Measurements from ENCODE around the gene SLC40A1.

The SLC40A1 gene

DNA sequence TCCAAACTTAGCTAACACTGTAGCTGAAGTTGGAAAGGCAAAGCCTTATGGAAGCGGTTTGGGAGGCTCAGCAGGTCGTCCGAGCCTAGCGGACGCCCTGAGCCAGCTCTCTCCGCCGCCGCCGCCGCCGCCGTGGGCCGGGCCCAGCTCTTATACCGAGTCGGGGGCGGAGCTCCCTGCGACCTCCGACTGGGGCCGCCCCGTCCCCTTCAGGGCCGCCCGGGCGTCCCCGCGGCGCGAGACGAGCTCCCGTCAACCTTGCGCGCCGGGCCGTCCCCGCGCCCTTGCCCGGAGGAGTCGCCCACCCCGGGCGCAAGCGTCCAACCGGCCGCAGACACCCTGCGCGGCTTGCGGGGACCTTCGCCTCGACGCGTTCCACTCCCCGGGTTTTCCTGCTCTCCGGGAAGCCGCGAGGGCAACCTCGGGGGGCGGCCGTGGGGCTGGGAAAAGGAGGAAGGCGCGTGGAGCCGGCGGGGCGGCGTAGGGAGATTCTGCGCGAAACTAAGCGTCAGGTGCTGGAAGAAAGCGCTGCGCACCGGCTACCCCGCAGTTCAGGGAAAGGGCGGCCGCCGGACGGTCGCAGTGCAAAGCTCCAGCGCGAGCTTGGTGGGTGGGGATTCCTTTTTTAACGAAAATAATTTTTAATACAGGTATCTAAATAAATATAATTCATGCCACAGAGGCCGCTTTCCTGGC lies at the start of gene SLC40A1:
Gene SLC40A1, minus strand, starts transcription at position 129 of the 696 bp plus-strand sequence. CDS start 326 bp downstream, outside the sequence.
- H3K9me3 Mint-ChIP-seq = no peaks in the 10 kb centered on the region
- peaks cover 51% of the 10 kb centered on the region for H3K27me3 Mint-ChIP-seq
- no peaks in the 10 kb centered on the region for H3K36me3 Mint-ChIP-seq (ENCODE audit: low read depth)
- peaks cover 19% of the 10 kb centered on the region for H3K4me1 Mint-ChIP-seq (ENCODE audit: low read depth)
- no peak within 1 kb of the TSS for H3K27ac Mint-ChIP-seq
- peak within 1 kb of the TSS; percentile 70 for H3K4me3 Mint-ChIP-seq

DNA sequence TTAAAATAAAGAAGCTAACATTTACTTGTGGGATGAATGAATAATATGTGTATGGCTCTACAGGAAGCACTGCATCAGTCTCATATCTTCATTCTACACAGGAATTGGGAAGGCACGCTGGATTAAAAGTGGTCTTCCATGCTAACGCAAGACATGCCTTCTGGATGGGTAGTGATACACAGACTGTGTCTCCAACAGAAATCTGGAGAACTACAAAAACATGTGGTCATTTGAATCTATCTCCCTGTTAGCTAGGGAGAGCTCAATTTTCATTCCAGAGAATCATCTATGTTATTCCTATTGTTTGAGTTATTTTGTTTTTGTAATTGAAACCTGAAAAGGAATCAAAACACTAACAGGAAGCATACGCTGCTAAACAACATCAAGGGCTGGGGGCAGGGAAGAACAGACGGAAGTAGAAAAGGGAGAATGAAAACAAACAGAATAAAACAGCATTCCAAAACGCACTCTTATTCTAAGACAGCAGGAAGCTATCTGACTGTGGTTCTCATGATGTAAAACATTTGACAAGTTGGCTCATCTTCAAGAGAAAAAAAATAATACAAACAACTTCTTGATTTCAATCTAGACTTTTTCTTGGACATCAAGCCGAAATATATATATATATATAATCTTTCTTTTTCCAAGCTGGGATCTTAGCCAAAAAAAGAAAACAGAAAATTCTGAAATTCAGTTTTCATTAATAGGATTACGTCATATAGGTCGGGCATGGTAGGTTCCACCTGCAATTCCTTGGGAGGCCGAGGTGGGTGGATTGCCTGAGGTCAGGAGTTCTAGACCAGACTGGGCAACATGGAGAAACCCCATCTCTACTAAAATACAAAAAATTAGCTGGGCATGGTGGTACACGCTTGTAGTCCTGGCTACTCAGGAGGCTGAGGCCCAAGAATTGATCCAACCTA lies 49.2 kb upstream of the SLC40A1 start:
- H3K27me3 Mint-ChIP-seq = no peaks in the 10 kb centered on the region
- peaks cover 13% of the 10 kb centered on the region for H3K4me1 Mint-ChIP-seq (ENCODE audit: low read depth)
- no peak overlapping the region for H3K4me3 Mint-ChIP-seq
- no peaks in the 10 kb centered on the region for H3K9me3 Mint-ChIP-seq
- no peaks in the 10 kb centered on the region for H3K36me3 Mint-ChIP-seq (ENCODE audit: low read depth)
- H3K27ac Mint-ChIP-seq = no peak overlapping the region

- Mint-ChIP-seq H3K27ac (no peak overlapping the region), H3K36me3 (ENCODE audit: low read depth) (no peaks in the 10 kb centered on the region), H3K9me3 (no peaks in the 10 kb centered on the region), H3K27me3 (no peaks in the 10 kb centered on the region), H3K4me3 (no peak overlapping the region), H3K4me1 (ENCODE audit: low read depth) (peaks cover 19% of the 10 kb centered on the region)
These were observed 48.4 kb upstream of the SLC40A1 start for GRCh38 chr2:189628817-189629530.

DNA sequence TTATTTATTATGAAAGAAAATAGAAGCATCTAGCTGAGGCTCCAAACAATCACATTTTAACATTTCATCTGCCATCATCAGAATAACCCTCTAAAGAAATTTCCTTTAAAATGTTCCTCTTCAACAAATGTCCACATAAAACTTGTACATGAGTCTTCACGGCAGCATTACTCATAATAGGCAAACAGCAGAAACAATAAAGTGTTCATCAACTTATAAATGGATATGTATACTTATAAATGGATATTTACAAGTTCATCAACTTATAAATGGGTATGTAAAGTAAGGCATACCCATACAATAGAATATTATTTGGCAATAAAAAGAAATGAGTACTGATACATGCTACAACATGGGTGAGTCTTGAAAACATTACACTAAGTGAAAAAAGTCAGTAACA lies 47.2 kb upstream of the SLC40A1 start:
- Mint-ChIP-seq H3K27me3 (no peaks in the 10 kb centered on the region), H3K4me3 (no peak overlapping the region), H3K27ac (no peak overlapping the region), H3K4me1 (ENCODE audit: low read depth) (peaks cover 19% of the 10 kb centered on the region), H3K36me3 (ENCODE audit: low read depth) (no peaks in the 10 kb centered on the region), H3K9me3 (no peaks in the 10 kb centered on the region)

- H3K27me3 Mint-ChIP-seq = no peaks in the 10 kb centered on the region
- H3K9me3 Mint-ChIP-seq = no peaks in the 10 kb centered on the region
- no peak overlapping the region for H3K27ac Mint-ChIP-seq
- no peaks in the 10 kb centered on the region for H3K36me3 Mint-ChIP-seq (ENCODE audit: low read depth)
- peaks cover 19% of the 10 kb centered on the region for H3K4me1 Mint-ChIP-seq (ENCODE audit: low read depth)
- no peak overlapping the region for H3K4me3 Mint-ChIP-seq
These were observed 45.0 kb upstream of the SLC40A1 start for GRCh38 chr2:189625636-189626035.

DNA sequence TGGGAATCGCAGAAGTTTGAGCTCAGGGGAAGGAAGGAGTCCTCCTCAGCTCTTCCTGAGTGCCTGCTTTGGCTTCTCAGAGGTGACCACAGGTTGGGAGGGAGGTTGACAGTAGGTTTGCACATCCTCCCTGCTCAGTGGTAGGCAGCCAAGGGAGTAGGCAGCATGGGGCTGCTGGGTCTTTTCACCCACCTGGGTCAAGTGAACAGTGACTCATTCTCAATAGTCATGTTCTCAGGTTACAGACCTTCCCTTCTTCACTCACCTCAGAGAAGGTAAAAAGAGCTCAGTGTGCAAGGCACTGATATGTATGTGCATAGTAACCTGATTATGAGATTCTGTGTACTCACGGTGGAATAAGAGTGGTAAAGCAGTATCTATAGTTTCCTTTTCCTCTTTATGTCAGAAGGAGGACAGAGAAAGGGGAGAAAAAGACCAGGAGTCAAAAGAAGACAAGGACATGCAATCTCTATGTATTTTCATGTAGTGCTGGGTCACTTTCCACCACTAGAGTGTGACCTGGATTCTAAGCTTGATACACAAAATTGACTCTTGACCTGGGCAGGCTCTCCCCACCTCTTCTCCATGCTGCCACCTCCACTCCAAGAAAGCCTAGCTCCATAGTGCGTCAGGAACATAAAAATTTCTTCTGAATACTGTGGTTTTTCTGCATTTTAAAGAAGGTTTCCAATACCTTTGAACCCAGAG lies 44.2 kb upstream of the SLC40A1 start:
- Mint-ChIP-seq H3K27me3 (no peaks in the 10 kb centered on the region), H3K36me3 (ENCODE audit: low read depth) (no peaks in the 10 kb centered on the region), H3K27ac (peak overlapping the region; percentile 36), H3K4me3 (no peak overlapping the region), H3K9me3 (no peaks in the 10 kb centered on the region), H3K4me1 (ENCODE audit: low read depth) (peaks cover 19% of the 10 kb centered on the region)

- no peaks in the 10 kb centered on the region for H3K27me3 Mint-ChIP-seq
- H3K36me3 Mint-ChIP-seq (ENCODE audit: low read depth) = no peaks in the 10 kb centered on the region
- H3K9me3 Mint-ChIP-seq = no peaks in the 10 kb centered on the region
- no peak overlapping the region for H3K4me3 Mint-ChIP-seq
- H3K4me1 Mint-ChIP-seq (ENCODE audit: low read depth) = peaks cover 19% of the 10 kb centered on the region
- H3K27ac Mint-ChIP-seq = no peak overlapping the region
These were observed 42.5 kb upstream of the SLC40A1 start for GRCh38 chr2:189623049-189623448.

DNA sequence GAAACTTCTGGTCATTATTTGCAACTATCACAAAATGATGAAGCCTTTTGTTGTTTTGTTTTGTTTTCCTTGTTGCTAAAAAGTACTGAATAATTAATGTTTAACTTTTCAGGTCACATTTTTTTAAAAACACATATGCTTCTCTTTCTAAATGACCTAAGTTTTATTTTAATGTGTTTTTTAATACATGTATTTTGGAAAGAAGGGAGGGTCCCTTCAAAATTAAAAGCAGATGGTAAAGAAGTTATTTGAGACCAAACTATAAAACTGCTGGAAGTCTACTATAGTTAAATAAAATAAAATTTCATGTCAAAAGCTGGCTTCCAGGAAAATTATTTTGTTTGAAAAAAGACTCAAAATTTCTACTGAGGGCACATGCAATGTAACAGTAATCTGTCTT lies 41.2 kb upstream of the SLC40A1 start:
- no peak overlapping the region for H3K4me3 Mint-ChIP-seq
- H3K4me1 Mint-ChIP-seq (ENCODE audit: low read depth) = peaks cover 19% of the 10 kb centered on the region
- H3K9me3 Mint-ChIP-seq = no peaks in the 10 kb centered on the region
- no peaks in the 10 kb centered on the region for H3K36me3 Mint-ChIP-seq (ENCODE audit: low read depth)
- no peak overlapping the region for H3K27ac Mint-ChIP-seq
- H3K27me3 Mint-ChIP-seq = no peaks in the 10 kb centered on the region

- H3K27me3 Mint-ChIP-seq = no peaks in the 10 kb centered on the region
- no peak overlapping the region for H3K4me3 Mint-ChIP-seq
- H3K9me3 Mint-ChIP-seq = no peaks in the 10 kb centered on the region
- H3K4me1 Mint-ChIP-seq (ENCODE audit: low read depth) = no peaks in the 10 kb centered on the region
- H3K36me3 Mint-ChIP-seq (ENCODE audit: low read depth) = no peaks in the 10 kb centered on the region
- H3K27ac Mint-ChIP-seq = no peak overlapping the region
These were observed 37.6 kb upstream of the SLC40A1 start for GRCh38 chr2:189618197-189618596.

GRCh38 chr2:189614585-189614984 lies 34.0 kb upstream of the SLC40A1 start:
- H3K4me3 Mint-ChIP-seq = no peak overlapping the region
- H3K4me1 Mint-ChIP-seq (ENCODE audit: low read depth) = no peaks in the 10 kb centered on the region
- H3K36me3 Mint-ChIP-seq (ENCODE audit: low read depth) = no peaks in the 10 kb centered on the region
- H3K27me3 Mint-ChIP-seq = no peaks in the 10 kb centered on the region
- H3K27ac Mint-ChIP-seq = no peak overlapping the region
- H3K9me3 Mint-ChIP-seq = no peaks in the 10 kb centered on the region

DNA sequence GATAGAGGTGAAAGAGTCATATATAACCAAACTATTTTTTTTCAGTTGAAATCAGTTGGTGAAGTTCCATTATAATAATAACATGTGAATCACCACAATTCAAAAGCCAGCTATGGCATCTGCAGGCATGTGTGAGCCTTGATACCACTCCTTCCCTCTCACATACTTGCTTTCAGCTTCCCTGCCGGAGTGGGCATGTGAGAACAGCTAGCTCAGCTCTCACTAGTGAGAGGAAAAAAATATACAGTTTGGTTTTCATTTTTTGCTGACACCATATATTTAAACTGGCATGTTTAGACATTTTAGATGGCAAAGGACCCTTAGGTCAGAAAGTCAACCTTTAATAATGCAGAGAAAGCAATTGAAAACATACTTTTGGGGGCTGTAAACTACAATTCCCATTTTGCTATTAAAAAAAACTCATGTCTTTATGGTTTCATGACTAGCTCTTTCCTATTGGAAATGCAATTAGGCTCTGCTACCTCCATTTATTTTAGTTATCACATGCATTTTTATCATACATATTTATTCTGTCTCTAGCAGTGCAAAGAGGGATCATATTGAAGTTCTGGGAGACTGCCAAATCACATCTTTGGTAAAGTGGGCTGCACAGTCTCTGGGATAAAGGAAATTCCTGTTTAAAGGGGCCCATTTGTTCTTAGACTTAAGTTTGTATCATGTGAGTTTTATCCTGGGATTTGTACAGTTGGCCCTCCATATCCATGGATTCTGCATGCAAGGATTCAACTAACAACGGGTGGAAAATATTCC lies 33.2 kb upstream of the SLC40A1 start:
- Mint-ChIP-seq H3K4me3 (no peak overlapping the region), H3K27me3 (no peaks in the 10 kb centered on the region), H3K36me3 (ENCODE audit: low read depth) (no peaks in the 10 kb centered on the region), H3K4me1 (ENCODE audit: low read depth) (no peaks in the 10 kb centered on the region), H3K9me3 (no peaks in the 10 kb centered on the region), H3K27ac (no peak overlapping the region)

GRCh38 chr2:189613077-189613636 lies 32.6 kb upstream of the SLC40A1 start:
- H3K27ac Mint-ChIP-seq = no peak overlapping the region
- H3K9me3 Mint-ChIP-seq = no peaks in the 10 kb centered on the region
- H3K27me3 Mint-ChIP-seq = no peaks in the 10 kb centered on the region
- H3K4me3 Mint-ChIP-seq = no peak overlapping the region
- H3K4me1 Mint-ChIP-seq (ENCODE audit: low read depth) = no peaks in the 10 kb centered on the region
- H3K36me3 Mint-ChIP-seq (ENCODE audit: low read depth) = no peaks in the 10 kb centered on the region

DNA sequence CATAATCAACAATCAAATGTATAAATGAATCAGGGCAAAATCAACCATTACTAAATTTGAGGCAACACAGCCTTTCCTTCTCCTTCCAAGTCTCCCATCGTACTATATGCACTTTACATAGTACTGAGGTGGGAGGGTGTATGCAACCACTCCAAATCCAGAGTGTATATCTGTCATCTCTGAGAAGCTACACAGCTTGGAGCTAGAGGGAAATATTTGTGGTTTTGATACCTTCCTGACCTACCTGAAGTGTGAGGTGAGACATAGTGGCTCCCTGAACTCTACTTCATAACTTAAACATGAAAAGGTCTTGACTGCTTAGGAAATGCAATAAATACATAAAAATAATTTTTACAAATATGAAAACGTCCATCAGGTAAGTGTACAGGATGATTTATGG lies 30.1 kb upstream of the SLC40A1 start:
- Mint-ChIP-seq H3K4me3 (no peak overlapping the region), H3K36me3 (ENCODE audit: low read depth) (no peaks in the 10 kb centered on the region), H3K4me1 (ENCODE audit: low read depth) (no peaks in the 10 kb centered on the region), H3K9me3 (no peaks in the 10 kb centered on the region), H3K27me3 (no peaks in the 10 kb centered on the region), H3K27ac (no peak overlapping the region)

DNA sequence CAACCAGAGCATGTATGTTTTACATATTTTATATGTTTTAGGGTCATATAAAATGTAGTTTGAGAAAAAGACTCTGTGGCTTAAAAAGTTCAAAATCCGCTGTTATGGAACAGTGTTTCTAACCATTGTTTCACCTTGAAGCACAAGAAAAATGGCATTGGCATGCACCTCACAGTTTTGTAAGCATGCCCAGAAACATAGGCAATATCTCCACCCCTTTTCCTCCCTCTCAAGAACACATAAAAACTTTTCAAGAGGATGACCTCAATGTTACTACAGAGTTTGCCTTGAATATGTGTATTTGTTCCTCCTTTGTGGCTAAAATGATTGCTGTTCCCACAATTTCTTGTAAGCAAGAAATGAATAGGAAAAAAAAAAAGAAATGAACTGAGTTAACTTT lies 29.3 kb upstream of the SLC40A1 start:
- Mint-ChIP-seq H3K27me3 (no peaks in the 10 kb centered on the region), H3K9me3 (no peaks in the 10 kb centered on the region), H3K4me3 (no peak overlapping the region), H3K27ac (no peak overlapping the region), H3K4me1 (ENCODE audit: low read depth) (no peaks in the 10 kb centered on the region), H3K36me3 (ENCODE audit: low read depth) (no peaks in the 10 kb centered on the region)
